ENCODE data around the gene ASB18. TPM values are rescaled to one million over a fixed set of nuclear protein-coding genes. Genes with fewer than 3 reads are reported as not detected.

ASB18 gene
- total and polyA plus RNA-seq, 2 of the 4 experiments (the other 2 are of a cell fraction): not detected

GRCh38 chr2:236282406-236282805, 18.2 kb upstream of the ASB18 start:
- in situ Hi-C loops (cut with MboI; ENCODE audit: low sequenced_read_pairs): no loop called here
- no peaks in the 10 kb centered on the region for H4K20me1 ChIP-seq (ENCODE audit: insufficient read depth, low read length)
- ATAC-seq (ENCODE audit: low read depth) (no peak), DNase-seq (no peak)
- no peak overlapping the region for H2BK15ac ChIP-seq (ENCODE audit: low read depth, low read length)
- H3K4ac ChIP-seq (ENCODE audit: low read depth, low read length): no peak overlapping the region
- H3K4me3 ChIP-seq (ENCODE audit: insufficient read depth, low read depth, low read length): no peak overlapping the region
- no TSS peak for BruUV-seq (replicated peaks)
- H2AK5ac ChIP-seq (ENCODE audit: low read depth, low read length): no peak overlapping the region
- no peak overlapping the region for H3K23ac ChIP-seq (ENCODE audit: low read depth, low read length)
- H2BK5ac ChIP-seq (ENCODE audit: low read depth, low read length, poor library complexity, severe bottlenecking): no peak overlapping the region
- H3K4me2 ChIP-seq (ENCODE audit: low read depth, low read length): no peak overlapping the region
- H2BK20ac ChIP-seq (ENCODE audit: low read depth, low read length): no peak overlapping the region
- H3K36me3 ChIP-seq (ENCODE audit: control insufficient read depth, insufficient read depth, low read length): no peaks in the 10 kb centered on the region
- dilution Hi-C loops (cut with HindIII; ENCODE audit: low sequenced_read_pairs, unreplicated experiment): no loop called here
- no peak overlapping the region for H2AFZ ChIP-seq (replicated peaks; ENCODE audit: low read length, poor library complexity)
- no peaks in the 10 kb centered on the region for H3K4me1 ChIP-seq (ENCODE audit: control insufficient read depth, insufficient read depth, low read length)
- H3K79me1 ChIP-seq (ENCODE audit: low read depth in 1 of 2, low read length in 2 of 2): no peaks in the 10 kb centered on the region
- TF ChIP-seq, protein P1, sequence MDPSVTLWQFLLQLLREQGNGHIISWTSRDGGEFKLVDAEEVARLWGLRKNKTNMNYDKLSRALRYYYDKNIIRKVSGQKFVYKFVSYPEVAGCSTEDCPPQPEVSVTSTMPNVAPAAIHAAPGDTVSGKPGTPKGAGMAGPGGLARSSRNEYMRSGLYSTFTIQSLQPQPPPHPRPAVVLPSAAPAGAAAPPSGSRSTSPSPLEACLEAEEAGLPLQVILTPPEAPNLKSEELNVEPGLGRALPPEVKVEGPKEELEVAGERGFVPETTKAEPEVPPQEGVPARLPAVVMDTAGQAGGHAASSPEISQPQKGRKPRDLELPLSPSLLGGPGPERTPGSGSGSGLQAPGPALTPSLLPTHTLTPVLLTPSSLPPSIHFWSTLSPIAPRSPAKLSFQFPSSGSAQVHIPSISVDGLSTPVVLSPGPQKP (IDR thresholded peaks at IDR 0.05; ENCODE audit: borderline replicate concordance, low read depth, low read length): no peak
- TF ChIP-seq BHLHE40 (IDR thresholded peaks at IDR 0.05; ENCODE audit: low read depth, low read length): no peak
- no peak for TF ChIP-seq RAD21 (IDR thresholded peaks at IDR 0.05; ENCODE audit: low read length)
- TF ChIP-seq MAZ (IDR thresholded peaks at IDR 0.05; ENCODE audit: borderline replicate concordance, low read depth, low read length): no peak
- TF ChIP-seq CHD1 (IDR thresholded peaks at IDR 0.05; ENCODE audit: low read depth, low read length): no peak
- TF ChIP-seq RCOR1 (IDR thresholded peaks at IDR 0.05; ENCODE audit: insufficient replicate concordance, low read length): no peak
- TF ChIP-seq USF2 (IDR thresholded peaks at IDR 0.05; ENCODE audit: low read depth, low read length): no peak
- no peak for TF ChIP-seq MAFK (IDR thresholded peaks at IDR 0.05; ENCODE audit: low read depth, low read length)
- no peak for TF ChIP-seq NFE2L2 (IDR thresholded peaks at IDR 0.05; ENCODE audit: low read depth, low read length)
- no peak for TF ChIP-seq FOS (IDR thresholded peaks at IDR 0.05; ENCODE audit: low read depth, low read length)
- no peak overlapping the region for H3K18ac ChIP-seq (ENCODE audit: low read depth, low read length)
- POLR2A ChIA-PET (ENCODE audit: unreplicated experiment): no interaction called here
- H3K9me1 ChIP-seq (ENCODE audit: insufficient read depth, low read length): no peaks in the 10 kb centered on the region
- H4K5ac ChIP-seq (ENCODE audit: low read depth, low read length): no peak overlapping the region
- no peak overlapping the region for H4K8ac ChIP-seq (ENCODE audit: low read depth in 2 of 2, low read length in 2 of 2)
- H3K27ac ChIP-seq (ENCODE audit: insufficient read depth, low read length): no peak overlapping the region
- no peak overlapping the region for H3K14ac ChIP-seq (replicated peaks; ENCODE audit: low read depth, low read length)
- no peak overlapping the region for H4K91ac ChIP-seq (ENCODE audit: insufficient read depth, low read depth, low read length)
- H3K9ac ChIP-seq (ENCODE audit: low read depth, low read length): no peak overlapping the region
- no CpG with 5 or more reads among the region's 1 CpG for WGBS, 2 experiments (ENCODE audit: extremely low coverage in 2 of 2, insufficient read length in 1 of 2)
- CTCF ChIA-PET: no interaction called here
- H2BK120ac ChIP-seq (ENCODE audit: low read depth, low read length): no peak overlapping the region
- H3K56ac ChIP-seq (ENCODE audit: extremely low read depth, insufficient read depth, low read length): no peak overlapping the region
- H3K27me3 ChIP-seq (ENCODE audit: control insufficient read depth, insufficient read depth, low read length): no peaks in the 10 kb centered on the region
- H3K9me3 ChIP-seq (ENCODE audit: control insufficient read depth, insufficient read depth, low read length): no peaks in the 10 kb centered on the region
- intact Hi-C loops (cut with micrococcal nuclease): no loop called here
- H2AK9ac ChIP-seq (replicated peaks; ENCODE audit: low read depth, low read length, poor library complexity): no peak overlapping the region
